Articular chondrocyte of knee joint (primary cell): ENCODE data around the gene DACH1. TPM values are rescaled to one million over a fixed set of nuclear protein-coding genes. Genes with fewer than 3 reads are reported as not detected.

Experiments
- total RNA-seq: library from RNA; depleted of rRNA; stranded (reverse); fragments of >200 nt; gene quantifications from 2 replicates; pipeline ENCODE4 v1.2.3, GENCODE V29; 2012

Gene DACH1
- total RNA-seq, result under 0.01 TPM in 1 of 2 replicates, not detected in the other

DNA sequence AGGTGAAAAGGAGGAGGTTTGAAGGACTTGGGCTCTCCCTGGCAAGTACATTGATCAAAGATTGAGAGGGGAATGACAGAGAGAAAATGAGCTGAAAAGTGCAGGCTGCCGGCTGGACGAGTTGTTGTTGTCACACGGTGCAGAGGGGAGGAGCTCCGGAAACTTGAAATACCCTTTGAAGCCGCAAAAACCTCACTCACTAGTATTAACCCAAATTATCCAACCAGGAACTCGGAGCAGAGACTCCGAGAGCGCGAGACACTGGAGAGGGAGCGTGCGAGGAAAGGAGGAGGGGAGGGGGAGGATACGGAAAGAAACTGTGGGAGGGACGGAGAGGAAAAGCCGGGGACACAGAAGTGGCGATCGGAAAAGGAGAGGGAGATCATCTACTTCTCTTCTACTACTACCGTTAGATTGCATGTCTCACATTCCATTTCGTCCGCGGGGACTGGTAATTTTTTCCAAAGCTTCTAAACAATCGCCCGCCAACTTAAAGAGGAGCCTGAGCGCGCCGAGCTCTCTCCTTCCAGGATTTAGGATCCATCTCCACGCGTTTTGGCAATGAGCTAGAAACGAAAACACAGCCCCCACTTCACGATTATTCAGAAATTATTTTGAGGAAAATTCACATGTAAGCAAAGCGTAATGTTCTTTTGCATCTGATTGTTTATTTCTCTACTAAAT lies at the start of gene DACH1:
Gene DACH1 (minus strand): TSS at position 74 of the 684 bp plus-strand sequence.

